ENCODE results near the gene ABHD5. TPM values are rescaled to one million over a fixed set of nuclear protein-coding genes. Genes with fewer than 3 reads are reported as not detected.

Gene ABHD5
- total and polyA plus RNA-seq, 2 of the 8 experiments (the other 6 are each of a cell fraction or from before 2014, with no cell fraction given), result 10.5 to 16.4 TPM

DNA sequence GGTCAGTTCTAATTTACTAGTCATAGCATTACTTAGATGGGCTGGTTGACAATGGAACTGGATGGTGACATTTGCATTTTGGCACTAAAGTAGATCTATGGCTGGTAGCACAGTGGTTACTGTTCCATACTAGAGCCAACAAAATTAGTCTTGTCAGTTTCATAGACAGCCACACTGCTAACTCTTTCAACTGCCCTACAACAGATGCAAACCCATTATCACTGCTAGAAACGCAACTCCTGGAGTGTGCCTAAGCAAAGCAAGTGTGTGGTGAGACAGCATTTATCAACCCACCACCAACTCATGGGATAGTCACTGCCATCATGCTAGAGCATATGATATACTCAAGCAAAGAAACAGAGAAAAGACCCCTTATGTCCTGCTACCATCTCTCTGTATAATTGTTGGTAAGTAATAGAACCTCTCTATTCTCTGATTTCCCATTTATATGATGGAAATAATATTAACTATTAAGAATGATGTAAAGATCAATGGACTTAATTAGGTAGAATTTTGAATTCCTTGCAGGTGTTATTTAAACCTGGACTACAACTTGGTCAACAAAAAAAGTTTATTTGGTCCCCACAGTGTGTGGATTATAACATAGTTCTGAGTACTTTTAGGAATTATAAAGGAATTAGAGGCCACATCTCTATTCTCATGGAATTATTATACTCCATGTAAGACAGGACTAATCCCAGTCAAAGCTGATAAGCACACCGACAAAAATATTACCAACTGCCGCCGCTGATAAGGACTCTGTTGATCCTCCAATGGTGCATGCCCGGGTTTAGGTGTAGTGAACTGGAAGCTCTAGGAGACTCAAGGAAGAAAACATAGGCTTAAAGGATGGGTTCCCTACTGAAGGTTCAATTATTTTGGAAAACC, 19.9 kb upstream of the ABHD5 start:
- no peak overlapping the region for H2BK120ac ChIP-seq (replicated peaks; ENCODE audit: low read depth, low read length)
- no peak overlapping the region for H3K56ac ChIP-seq (replicated peaks; ENCODE audit: insufficient read length, low read depth, low read length)
- no peak for TF ChIP-seq YY1 (IDR thresholded peaks at IDR 0.05; ENCODE audit: low read depth, low read length)
- no peak for TF ChIP-seq TEAD4 (IDR thresholded peaks at IDR 0.05; ENCODE audit: low read depth, low read length)
- no peak for TF ChIP-seq MAFK (IDR thresholded peaks at IDR 0.05; ENCODE audit: low read depth, low read length)
- TF ChIP-seq SAP30 (IDR thresholded peaks at IDR 0.05; ENCODE audit: insufficient read depth, insufficient replicate concordance, low read length), result no peak
- TF ChIP-seq CHD1 (IDR thresholded peaks at IDR 0.05; ENCODE audit: low read depth, low read length), result no peak
- TF ChIP-seq CREB1 (IDR thresholded peaks at IDR 0.05), result no peak
- no peak for TF ChIP-seq JUND (IDR thresholded peaks at IDR 0.05; ENCODE audit: low read length)
- TF ChIP-seq SIRT6 (IDR thresholded peaks at IDR 0.05; ENCODE audit: low read length), result no peak
- TF ChIP-seq CBX5 (IDR thresholded peaks at IDR 0.05; ENCODE audit: low read depth, low read length), result no peak
- no peak for TF ChIP-seq TBP (IDR thresholded peaks at IDR 0.05; ENCODE audit: low read depth, low read length)
- TF ChIP-seq, protein P1, sequence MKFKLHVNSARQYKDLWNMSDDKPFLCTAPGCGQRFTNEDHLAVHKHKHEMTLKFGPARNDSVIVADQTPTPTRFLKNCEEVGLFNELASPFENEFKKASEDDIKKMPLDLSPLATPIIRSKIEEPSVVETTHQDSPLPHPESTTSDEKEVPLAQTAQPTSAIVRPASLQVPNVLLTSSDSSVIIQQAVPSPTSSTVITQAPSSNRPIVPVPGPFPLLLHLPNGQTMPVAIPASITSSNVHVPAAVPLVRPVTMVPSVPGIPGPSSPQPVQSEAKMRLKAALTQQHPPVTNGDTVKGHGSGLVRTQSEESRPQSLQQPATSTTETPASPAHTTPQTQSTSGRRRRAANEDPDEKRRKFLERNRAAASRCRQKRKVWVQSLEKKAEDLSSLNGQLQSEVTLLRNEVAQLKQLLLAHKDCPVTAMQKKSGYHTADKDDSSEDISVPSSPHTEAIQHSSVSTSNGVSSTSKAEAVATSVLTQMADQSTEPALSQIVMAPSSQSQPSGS (IDR thresholded peaks at IDR 0.05; ENCODE audit: low read length), result no peak
- no peak for TF ChIP-seq KDM4A (IDR thresholded peaks at IDR 0.05; ENCODE audit: low read depth, low read length, severe bottlenecking)

More for the DNA sequence above, 19.9 kb upstream of the ABHD5 start:
- Histone ChIP-seq H3K4me1 (replicated peaks in 1 of 4; ENCODE audit: control insufficient read depth in 3 of 4, insufficient read depth in 4 of 4, low read length in 3 of 4) (no peaks in the 10 kb centered on the region), H3K27ac (ENCODE audit: low read depth, low read length) (no peak overlapping the region), H2BK5ac (ENCODE audit: low read depth, low read length) (no peak overlapping the region), H2BK15ac (ENCODE audit: low read length) (no peak overlapping the region), H2BK12ac (ENCODE audit: low read depth, low read length) (no peak overlapping the region), H2AK5ac (ENCODE audit: low read depth, low read length) (no peak overlapping the region), H4K91ac (replicated peaks; ENCODE audit: insufficient read length, low read length) (no peak overlapping the region), H3K18ac (ENCODE audit: extremely low read depth, low read length) (no peak overlapping the region), H2BK20ac (ENCODE audit: low read length) (no peak overlapping the region), H3K9ac (replicated peaks in 1 of 4; ENCODE audit: extremely low read depth in 1 of 4, low read depth in 3 of 4, low read length in 3 of 4) (no peak overlapping the region), H4K20me1 (replicated peaks in 1 of 2; ENCODE audit: control insufficient read depth in 1 of 2, insufficient read depth in 2 of 2, low read length in 2 of 2) (no peaks in the 10 kb centered on the region), H2AFZ (ENCODE audit: low read length) (no peak overlapping the region), H3K79me2 (ENCODE audit: control insufficient read depth in 1 of 2, insufficient read depth in 2 of 2, low read length in 2 of 2) (no peaks in the 10 kb centered on the region), H3K23me2 (ENCODE audit: low read depth, low read length) (no peaks in the 10 kb centered on the region), H3K79me1 (ENCODE audit: low read depth, low read length) (no peaks in the 10 kb centered on the region), H3K23ac (ENCODE audit: insufficient read length) (no peak overlapping the region), H3K9me3 (ENCODE audit: insufficient read depth in 2 of 2, low read depth in 1 of 2, low read length in 1 of 2) (no peaks in the 10 kb centered on the region), H3K14ac (ENCODE audit: insufficient read length) (no peak overlapping the region), H3K36me3 (ENCODE audit: control insufficient read depth in 2 of 4, insufficient read depth in 4 of 4, low read length in 3 of 4) (no peaks in the 10 kb centered on the region), H3K27me3 (replicated peaks in 1 of 4; ENCODE audit: control insufficient read depth in 3 of 4, extremely low read depth in 1 of 4, insufficient read depth in 3 of 4, low read length in 3 of 4) (no peaks in the 10 kb centered on the region), H4K8ac (ENCODE audit: extremely low read depth, insufficient read depth, low read length) (no peak overlapping the region), H3K4me2 (ENCODE audit: insufficient read depth in 1 of 2, low read depth in 2 of 2, low read length in 2 of 2) (no peak overlapping the region), H3K4ac (replicated peaks; ENCODE audit: insufficient read length, low read depth, low read length) (no peak overlapping the region), H4K5ac (ENCODE audit: insufficient read length, low read depth, low read length) (no peak overlapping the region), H3K4me3 (ENCODE audit: extremely low read depth in 1 of 4, insufficient read depth in 2 of 4, low read depth in 3 of 4, low read length in 4 of 4) (no peak overlapping the region)
- FAIRE-seq (no peak), DNase-seq (ENCODE audit: low read depth in 1 of 2, low spot score in 2 of 2) (no peak)
- 96% methylated on average over 5 of the region's 5 CpGs; no CpG with 5 or more reads in 1 of the 2 experiments for WGBS, 2 experiments (ENCODE audit: extremely low coverage in 1 of 2, insufficient coverage in 1 of 2, insufficient read length in 1 of 2, insufficient replicate concordance in 2 of 2, low coverage in 1 of 2, low lambda C conversion rate in 2 of 2, missing lambda C conversion rate in 1 of 2)
- CTCF ChIA-PET (ENCODE audit: partially characterized antibody), result no interaction called here
- POLR2A ChIA-PET (ENCODE audit: partially characterized antibody), result interaction anchor here (0.6 kb wide), 1 partner anchor 19 kb away, joined by 3 read pairs; no protein-coding TSS in a partner anchor
